WI38 (cell line): ENCODE data around the gene TPP2.

Experiments used
- H3K4me3 ChIP-seq: 2 replicates; pipeline ENCODE4 v1.5.1; 2011; ENCODE audit warnings: low read depth, mild to moderate bottlenecking, control low read depth, low read length
- CTCF ChIP-seq: IDR thresholded peaks from 2 replicates; pipeline ENCODE4 v1.5.1; 2012; ENCODE audit warnings: low read depth, mild to moderate bottlenecking, control low read depth, low read length

TPP2 gene

GRCh38 chr13:102609696-102610095 is 12.9 kb downstream of the TPP2 start:
- TF ChIP-seq CTCF: no peak
- no peak overlapping the region for H3K4me3 ChIP-seq

GRCh38 chr13:102610296-102610895 is 13.6 kb downstream of the TPP2 start:
- no peak for TF ChIP-seq CTCF
- H3K4me3 ChIP-seq: no peak overlapping the region

GRCh38 chr13:102617697-102618350 is 21.0 kb downstream of the TPP2 start:
- TF ChIP-seq CTCF: no peak
- H3K4me3 ChIP-seq: no peak overlapping the region

GRCh38 chr13:102620516-102620915 is 23.7 kb downstream of the TPP2 start:
- no peak for TF ChIP-seq CTCF
- H3K4me3 ChIP-seq: no peak overlapping the region

- no peak overlapping the region for H3K4me3 ChIP-seq
- no peak for TF ChIP-seq CTCF
Observed at GRCh38 chr13:102626928-102627327, 30.1 kb downstream of the TPP2 start.

GRCh38 chr13:102628559-102628958 is 31.8 kb downstream of the TPP2 start:
- H3K4me3 ChIP-seq: no peak overlapping the region
- TF ChIP-seq CTCF: no peak

- TF ChIP-seq CTCF: no peak
- no peak overlapping the region for H3K4me3 ChIP-seq
Observed at GRCh38 chr13:102631198-102631597, 34.4 kb downstream of the TPP2 start.
